Measurements from ENCODE around the gene TMED9. TPM values are rescaled to one million over a fixed set of nuclear protein-coding genes. Genes with fewer than 3 reads are reported as not detected.
"Not testable (repeated sequence)": the region's sequence is repeated elsewhere in the genome, so short reads cannot be mapped to it uniquely, and the experiment has no call there.

Gene TMED9
- total and polyA plus RNA-seq, 12 donors, result 67.6 to 265 (median 127) TPM

DNA sequence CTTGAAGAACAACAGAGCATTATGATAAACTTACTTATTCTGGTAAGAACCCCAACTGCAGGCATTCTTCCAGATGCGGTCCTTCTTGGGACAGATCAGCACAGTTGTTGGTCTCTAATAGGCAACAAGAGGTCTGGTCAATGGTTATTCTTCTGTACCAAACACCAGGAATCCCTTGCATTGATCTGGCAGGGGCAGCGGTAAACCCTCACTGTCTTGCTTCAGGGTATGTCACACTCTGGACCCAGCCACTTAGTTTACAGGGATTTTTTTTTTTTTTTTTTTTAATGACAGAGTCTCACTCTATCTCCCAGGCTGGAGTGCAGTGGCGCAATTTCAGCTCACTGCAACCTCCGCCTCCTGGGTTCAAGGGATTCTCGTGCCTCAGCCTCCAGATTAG, 36.3 kb upstream of the TMED9 start:
- intact Hi-C loops (cut with DNase I), result no loop called here
- H3K9me3 ChIP-seq (replicated peaks in 1 of 3), result no peaks in the 10 kb centered on the region
- H3K4me1 ChIP-seq (replicated peaks in 1 of 2), result peaks cover 15 to 21% of the 10 kb centered on the region in 2 donors
- H3K36me3 ChIP-seq (replicated peaks in 1 of 2), result peaks cover 0 to 3% of the 10 kb centered on the region in 2 donors
- no peak for DNase-seq
- no peaks in the 10 kb centered on the region for H3K27me3 ChIP-seq
- 88 to 96% (median 91%) methylated on average over 5 of the region's 5 CpGs for WGBS, 4 donors
- H3K4me3 ChIP-seq, result no peak overlapping the region
- no peak overlapping the region for H3K27ac ChIP-seq
- TF ChIP-seq POLR2A (IDR thresholded peaks at IDR 0.05) (no peak), CTCF (IDR thresholded peaks at IDR 0.05) (no peak)

DNA sequence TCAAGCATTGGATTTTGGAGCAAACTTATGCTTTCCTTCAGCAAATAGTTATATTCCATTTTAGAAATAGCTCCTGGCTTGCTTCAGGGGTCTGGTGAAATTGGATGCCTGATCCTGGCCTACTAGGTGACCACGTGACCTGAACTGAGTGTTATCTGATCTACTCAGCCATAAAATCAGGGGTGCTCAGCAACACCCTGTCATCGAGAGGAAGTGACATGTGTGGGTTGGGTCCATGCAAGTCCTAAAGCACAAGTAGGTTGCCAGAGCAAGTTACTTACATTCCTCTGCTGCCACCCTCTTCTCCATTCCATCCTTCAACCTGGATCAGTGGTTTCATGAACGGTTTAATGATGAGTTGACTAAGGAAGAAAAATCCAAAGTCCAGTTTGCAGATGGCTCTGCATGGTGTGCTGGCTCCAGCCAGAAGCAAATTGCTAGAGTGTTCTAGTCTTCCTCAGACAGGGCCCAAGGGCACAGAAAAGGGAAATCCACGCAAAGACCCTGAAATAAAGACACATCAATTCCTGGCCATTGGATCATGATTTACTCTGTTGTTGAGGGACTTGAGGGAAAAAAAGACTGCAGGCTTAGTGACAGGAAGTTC, 34.9 kb upstream of the TMED9 start:
- no peak for DNase-seq
- H3K4me3 ChIP-seq, result no peak overlapping the region
- no peak overlapping the region for H3K27ac ChIP-seq
- H3K36me3 ChIP-seq (replicated peaks in 1 of 2), result no peaks in the 10 kb centered on the region
- WGBS, 4 donors, result 62 to 64% (median 62%) methylated on average over 4 of the region's 4 CpGs
- no peak for TF ChIP-seq CTCF (IDR thresholded peaks at IDR 0.05)
- no peak for TF ChIP-seq POLR2A (IDR thresholded peaks at IDR 0.05)
- H3K4me1 ChIP-seq (replicated peaks in 1 of 2), result peaks cover 15 to 19% of the 10 kb centered on the region in 2 donors
- no peaks in the 10 kb centered on the region for H3K27me3 ChIP-seq
- no peaks in the 10 kb centered on the region for H3K9me3 ChIP-seq (replicated peaks in 1 of 3)
- intact Hi-C loops (cut with DNase I), result no loop called here

- no peaks in the 10 kb centered on the region for H3K27me3 ChIP-seq
- no peak overlapping the region for H3K27ac ChIP-seq
- H3K36me3 ChIP-seq (replicated peaks in 1 of 2), result no peaks in the 10 kb centered on the region
- no peaks in the 10 kb centered on the region for H3K9me3 ChIP-seq (replicated peaks in 1 of 3)
- TF ChIP-seq POLR2A (IDR thresholded peaks at IDR 0.05) (no peak), CTCF (IDR thresholded peaks at IDR 0.05) (no peak)
- DNase-seq, result no peak
- no peak overlapping the region for H3K4me3 ChIP-seq
- intact Hi-C loops (cut with DNase I), result no loop called here
- peaks cover 12 to 13% of the 10 kb centered on the region in 2 donors for H3K4me1 ChIP-seq (replicated peaks in 1 of 2)
- 66 to 80% (median 79%) methylated on average over 5 of the region's 5 CpGs for WGBS, 4 donors
These were observed 34.2 kb upstream of the TMED9 start for GRCh38 chr5:177557796-177558195.

GRCh38 chr5:177559446-177559941, 32.5 kb upstream of the TMED9 start:
- WGBS, 4 donors, result 54 to 60% (median 58%) methylated on average over 8 of the region's 8 CpGs
- H3K36me3 ChIP-seq (replicated peaks in 1 of 2); H3K27me3 ChIP-seq; intact Hi-C loops (cut with DNase I); H3K4me3 ChIP-seq; H3K9me3 ChIP-seq (replicated peaks in 1 of 3); DNase-seq; H3K4me1 ChIP-seq (replicated peaks in 1 of 2); H3K27ac ChIP-seq: not testable (repeated sequence)

GRCh38 chr5:177565046-177565445, 27.0 kb upstream of the TMED9 start:
- 71 to 75% (median 72%) methylated on average over 8 of the region's 8 CpGs for WGBS, 4 donors
- TF ChIP-seq POLR2A (IDR thresholded peaks at IDR 0.05) (no peak), CTCF (IDR thresholded peaks at IDR 0.05) (no peak)
- Histone ChIP-seq H3K27ac (no peak overlapping the region), H3K4me3 (no peak overlapping the region), H3K9me3 (replicated peaks in 1 of 3) (no peaks in the 10 kb centered on the region), H3K36me3 (replicated peaks in 1 of 2) (no peaks in the 10 kb centered on the region), H3K27me3 (peaks cover 10% of the 10 kb centered on the region), H3K4me1 (replicated peaks in 1 of 2) (no peaks in the 10 kb centered on the region)
- intact Hi-C loops (cut with DNase I), result no loop called here
- no peak for DNase-seq

All from adrenal gland (tissue), 12 donors.